HepG2 (cell line): ENCODE data around the gene SYNGR4. TPM values are rescaled to one million over a fixed set of nuclear protein-coding genes. Genes with fewer than 3 reads are reported as not detected.

ENCODE experiments used
- ATAC-seq: fragments of 200-7000 bp; cut with Tn5 transposase; 3 replicates; pipeline ENCODE4 v1.9.1; 2020; ENCODE audit warnings: mild to moderate bottlenecking, moderate library complexity
- BruUV-seq: library from RNA; stranded (reverse); fragments of 400-500 nt; replicated peaks from 2 replicates; lab custom pipeline; 2021; lab: Mats Ljungman, UMichigan
- CTCF ChIA-PET: fragments of 300-600 bp; formaldehyde crosslinking; extraction: SDS; loops from one replicate; lab custom pipeline; 2021; ENCODE audit warnings: low total read pairs, inconsistent platforms, low intra/inter-chr PET ratio; lab: Yijun Ruan, JAX
- POLR2A ChIA-PET: fragments of 350-600 bp; sonication (Branson Sonifier 250); formaldehyde crosslinking; loops from one replicate; lab custom pipeline; 2020; ENCODE audit warnings: antibody characterized with exemption, inconsistent platforms; lab: Yijun Ruan, JAX
- DNase-seq: peaks from one replicate; pipeline ENCODE4 v3.0.0-alpha.2; 2015; ENCODE audit warnings: low spot score
- FAIRE-seq: peaks from 3 replicates; lab custom pipeline; 2011; peaks lifted over from hg19 to GRCh38; lab: Jason Lieb, UNC
- H2AFZ ChIP-seq: one replicate; pipeline ENCODE4 v1.6.1; 2011; ENCODE audit warnings: low read length, inconsistent platforms
- H3K27ac ChIP-seq: fragments of 300-600 bp; 3 replicates; pipeline ENCODE4 v1.8.0; 2011; ENCODE audit warnings: mixed run types, mild to moderate bottlenecking, mixed read lengths, low read length, inconsistent platforms; ENCODE audit not compliant: insufficient read depth; ENCODE audit errors: extremely low read length
- H3K27me3 ChIP-seq, 2 experiments: fragments of 200-600 bp in 1 of 2; 2 replicates in 1 of 2; 3 replicates in 1 of 2; pipeline versions ENCODE4 v1.6.0 to v1.8.0; 2011; ENCODE audit warnings: low read length in 2 of 2, mild to moderate bottlenecking in 2 of 2, moderate library complexity in 2 of 2, inconsistent platforms in 1 of 2; ENCODE audit not compliant: insufficient read depth in 2 of 2, control insufficient read depth in 1 of 2
- H3K36me3 ChIP-seq, 2 experiments: fragments of 200-600 bp in 1 of 2; replicated peaks in 1 of 2; 2 replicates in 1 of 2; 3 replicates in 1 of 2; pipeline versions ENCODE4 v1.5.1 to v1.8.0; 2011; ENCODE audit warnings: low read length in 2 of 2, inconsistent platforms in 1 of 2; ENCODE audit not compliant: insufficient read depth in 2 of 2, control insufficient read depth in 1 of 2
- H3K4me1 ChIP-seq: 2 replicates; pipeline ENCODE4 v1.5.1; 2012; ENCODE audit warnings: low read length, inconsistent platforms; ENCODE audit not compliant: insufficient read depth
- H3K4me2 ChIP-seq: 2 replicates; pipeline ENCODE4 v1.6.0; 2011; ENCODE audit warnings: low read depth, low read length, inconsistent platforms
- H3K4me3 ChIP-seq, 3 experiments: fragments of 200-600 bp in 1 of 3; sonication (generic), shearing (Covaris generic) in 1 of 3; replicated peaks in 1 of 3; 2 replicates each; pipeline ENCODE4 v1.5.1; 2011 to 2016; ENCODE audit warnings: low read length in 3 of 3, inconsistent platforms in 2 of 3, low read depth in 2 of 3, mild to moderate bottlenecking in 2 of 3, control low read depth in 1 of 3, mixed read lengths in 1 of 3; ENCODE audit not compliant: insufficient read depth in 1 of 3
- H3K79me2 ChIP-seq: one replicate; pipeline ENCODE4 v1.6.1; 2011; ENCODE audit warnings: low read length, inconsistent platforms; ENCODE audit not compliant: insufficient read depth
- H3K9ac ChIP-seq: 2 replicates; pipeline ENCODE4 v1.6.0; 2011; ENCODE audit warnings: mild to moderate bottlenecking, low read depth, low read length, inconsistent platforms; ENCODE audit not compliant: insufficient read depth
- H3K9me3 ChIP-seq: 2 replicates; pipeline ENCODE4 v1.5.1; 2012; ENCODE audit warnings: mild to moderate bottlenecking, low read length
- H4K20me1 ChIP-seq: 2 replicates; pipeline ENCODE4 v1.6.0; 2011; ENCODE audit warnings: inconsistent platforms, mild to moderate bottlenecking, low read length, moderate library complexity; ENCODE audit not compliant: insufficient read depth
- ATM ChIP-seq: fragments of 450-650 bp; IDR thresholded peaks from 2 replicates; pipeline ENCODE4 v1.7.1; 2017; ENCODE audit warnings: mild to moderate bottlenecking, borderline replicate concordance
- CAMTA2 ChIP-seq: sonication (generic); formaldehyde crosslinking; IDR thresholded peaks from 2 replicates; pipeline ENCODE4 v1.4.0; 2020; ENCODE audit warnings: mild to moderate bottlenecking, missing genetic modification reagents, borderline replicate concordance
- EHMT2 ChIP-seq: fragments of 200-600 bp; sonication (generic); IDR thresholded peaks from 2 replicates; pipeline ENCODE4 v1.7.0; 2017; ENCODE audit warnings: antibody characterized with exemption, low read depth, low read length, borderline replicate concordance
- KMT2A ChIP-seq: sonication (generic); formaldehyde crosslinking; IDR thresholded peaks from 2 replicates; pipeline ENCODE4 v1.4.0; 2020; ENCODE audit warnings: missing genetic modification reagents
- NONO ChIP-seq, 2 experiments: fragments of 450-650 bp in 1 of 2; sonication (generic) in 1 of 2; formaldehyde crosslinking in 1 of 2; IDR thresholded peaks in 1 of 2; conservative IDR thresholded peaks in 1 of 2; 2 replicates each; pipeline versions ENCODE4 v1.6.1 to v1.8.0; 2017 to 2022; ENCODE audit warnings: mild to moderate bottlenecking in 1 of 2, missing genetic modification reagents in 1 of 2, moderate library complexity in 1 of 2
- NR2C2 ChIP-seq: sonication (generic); formaldehyde crosslinking; IDR thresholded peaks from 2 replicates; pipeline ENCODE4 v1.4.0; 2020; ENCODE audit warnings: missing genetic modification reagents, mild to moderate bottlenecking, moderate library complexity, borderline replicate concordance
- SOX13 ChIP-seq, 3 experiments: fragments of 450-650 bp in 1 of 3; sonication (generic) in 1 of 3; formaldehyde crosslinking in 1 of 3; IDR thresholded peaks in 2 of 3; conservative IDR thresholded peaks in 1 of 3; 2 replicates each; pipeline versions ENCODE4 v1.5.0 to v1.6.1; 2016 to 2020; ENCODE audit warnings: antibody characterized with exemption in 1 of 3, mild to moderate bottlenecking in 1 of 3, missing compliant biosample characterization in 1 of 3, missing genetic modification reagents in 1 of 3, moderate library complexity in 1 of 3
- ZFP62 ChIP-seq: sonication (generic); formaldehyde crosslinking; IDR thresholded peaks from 2 replicates; pipeline ENCODE4 v1.4.0; 2020; ENCODE audit warnings: missing genetic modification reagents
- ZNF205 ChIP-seq: IDR thresholded peaks from 2 replicates; pipeline ENCODE4 v1.6.1; 2018; ENCODE audit warnings: missing biosample characterization, missing genetic modification reagents
- whole genome bisulfite sequencing: methylation state at CpG from one replicate; pipeline ENCODE4 v1.1.6; 2017; ENCODE audit warnings: low lambda C conversion rate; 5-methylcytosine and 5-hydroxymethylcytosine counted together
- in situ Hi-C: cut with HindIII; loops from 2 replicates; pipeline ENCODE4 v1.10.0; 2017; ENCODE audit warnings: low pct_unique_long_range_greater_than_20kb; ENCODE audit not compliant: extremely low pct_ligation_motif_present
- intact Hi-C: fragments of 100-400 bp; cut with micrococcal nuclease; formaldehyde crosslinking; loops from one replicate; pipeline ENCODE4 v1.10.0; 2022; ENCODE audit not compliant: unreplicated experiment
- polyA plus RNA-seq, 8 experiments: library from polyadenylated mRNA; depleted of rRNA in 3 of 8; stranded (reverse) in 7 of 8; unstranded in 1 of 8; fragments of >200 nt; fragmentation: Illumina TruSeq in 4 of 8; extraction: Trizol in 4 of 8; gene quantifications; 2 replicates each; pipeline versions ENCODE4 v1.2.1 to v1.2.3, GENCODE V29; 2011 to 2016; ENCODE audit warnings: low read depth in 4 of 8, missing spikeins in 1 of 8, mixed read lengths in 1 of 8; ENCODE audit not compliant: insufficient read depth in 1 of 8
- total RNA-seq, 5 experiments: library from RNA; depleted of rRNA; stranded (reverse); fragments of >200 nt; fragmentation: Illumina TruSeq; extraction: Trizol; gene quantifications; 2 replicates each; pipeline ENCODE4 v1.2.3, GENCODE V29; 2016; ENCODE audit warnings: low read depth in 1 of 5

SYNGR4 gene
- total and polyA plus RNA-seq, 2 of the 13 experiments (the other 11 are each of a cell fraction or from before 2014, with no cell fraction given) = not detected

DNA sequence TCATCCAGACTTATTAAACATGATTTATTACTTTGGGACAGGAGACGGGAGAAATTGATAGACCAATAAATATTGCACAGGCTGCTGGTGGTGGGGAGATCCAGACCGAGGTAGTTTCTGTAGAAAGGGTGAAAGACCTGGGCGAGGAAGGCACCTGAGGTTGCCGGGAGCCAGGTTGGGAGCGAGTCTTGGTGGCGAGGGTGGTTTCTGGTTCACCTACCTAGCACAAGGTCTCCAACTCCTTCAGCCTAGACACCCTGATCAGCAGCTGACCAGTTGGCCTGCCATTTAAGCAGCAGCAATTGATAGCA, 31.9 kb upstream of the SYNGR4 start:
- in situ Hi-C loops (no loop called here), intact Hi-C loops (no loop called here)
- Histone ChIP-seq H3K79me2 (no peaks in the 10 kb centered on the region), H3K4me1 (peaks cover 17% of the 10 kb centered on the region), H3K36me3 (no peaks in the 10 kb centered on the region), H3K4me3 (peak overlapping the region in 2 of 3 experiments; percentile 8 to 76; a peak in 4 of 6 replicates), H4K20me1 (no peaks in the 10 kb centered on the region), H3K9ac (peak overlapping the region; percentile 17; the same call in 1 of the 2 replicates), H3K27ac (no peak overlapping the region), H2AFZ (no peak overlapping the region), H3K9me3 (peaks cover 6% of the 10 kb centered on the region; the same call in 1 of the 2 replicates), H3K27me3 (no peaks in the 10 kb centered on the region), H3K4me2 (peak overlapping the region; percentile 94)
- no TSS peak for BruUV-seq
- DNase-seq (no peak), ATAC-seq (no peak; the same call in 1 of the 3 replicates), FAIRE-seq (no peak)
- CTCF ChIA-PET = no interaction called here
- POLR2A ChIA-PET = interaction anchor here (0.5 to 2.2 kb wide), 10 partner anchors 8 to 305 kb away, joined by 3 to 10 read pairs (median 4); partner anchors contain the start of genes KDELR1, RPL18, SPHK2 and SYNGR4
- TF ChIP-seq NONO (IDR thresholded peaks at IDR 0.05) = no peak
- TF ChIP-seq NONO (CRISPR knock-in tag; conservative IDR thresholded peaks at IDR 0.05) = no peak
- no peak for TF ChIP-seq NR2C2 (CRISPR knock-in tag)
- no peak for TF ChIP-seq CAMTA2 (CRISPR knock-in tag)
- no peak for TF ChIP-seq ZNF205
- TF ChIP-seq SOX13 (IDR thresholded peaks at IDR 0.05) = no peak
- TF ChIP-seq SOX13 (CRISPR knock-in tag; conservative IDR thresholded peaks at IDR 0.05 in 1 of 2, IDR thresholded peaks at IDR 0.05 in 1 of 2) = no peak
- TF ChIP-seq EHMT2 = no peak
- 0 out of 2 replicates have a peak, but pooled peaks have one; percentile 35 for TF ChIP-seq KMT2A (CRISPR knock-in tag)
- no peak for TF ChIP-seq ATM
- TF ChIP-seq ZFP62 (CRISPR knock-in tag) = no peak
- 66% methylated on average over 6 of the region's 6 CpGs for WGBS
